ENCODE results near the gene MMP19.

DNA sequence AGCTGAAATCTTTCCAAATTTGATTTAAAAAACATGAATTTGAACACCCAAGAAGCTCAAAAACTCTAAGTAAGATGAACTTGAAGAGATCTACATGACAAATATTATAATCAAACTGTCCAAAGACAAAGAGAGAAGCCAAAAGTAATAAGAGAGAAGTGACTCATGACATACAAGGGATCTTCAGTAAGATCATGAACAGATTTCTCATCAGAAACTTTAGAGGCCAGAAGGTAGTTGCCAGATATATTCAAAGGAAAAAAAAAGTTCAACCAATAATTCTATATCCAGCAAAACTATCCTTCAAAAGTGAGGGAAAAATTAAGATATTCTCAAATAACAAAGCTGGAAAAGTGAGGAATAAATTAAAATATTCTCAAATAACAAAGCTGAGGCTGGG, 35.1 kb upstream of the MMP19 start:
- TF ChIP-seq, protein P1, sequence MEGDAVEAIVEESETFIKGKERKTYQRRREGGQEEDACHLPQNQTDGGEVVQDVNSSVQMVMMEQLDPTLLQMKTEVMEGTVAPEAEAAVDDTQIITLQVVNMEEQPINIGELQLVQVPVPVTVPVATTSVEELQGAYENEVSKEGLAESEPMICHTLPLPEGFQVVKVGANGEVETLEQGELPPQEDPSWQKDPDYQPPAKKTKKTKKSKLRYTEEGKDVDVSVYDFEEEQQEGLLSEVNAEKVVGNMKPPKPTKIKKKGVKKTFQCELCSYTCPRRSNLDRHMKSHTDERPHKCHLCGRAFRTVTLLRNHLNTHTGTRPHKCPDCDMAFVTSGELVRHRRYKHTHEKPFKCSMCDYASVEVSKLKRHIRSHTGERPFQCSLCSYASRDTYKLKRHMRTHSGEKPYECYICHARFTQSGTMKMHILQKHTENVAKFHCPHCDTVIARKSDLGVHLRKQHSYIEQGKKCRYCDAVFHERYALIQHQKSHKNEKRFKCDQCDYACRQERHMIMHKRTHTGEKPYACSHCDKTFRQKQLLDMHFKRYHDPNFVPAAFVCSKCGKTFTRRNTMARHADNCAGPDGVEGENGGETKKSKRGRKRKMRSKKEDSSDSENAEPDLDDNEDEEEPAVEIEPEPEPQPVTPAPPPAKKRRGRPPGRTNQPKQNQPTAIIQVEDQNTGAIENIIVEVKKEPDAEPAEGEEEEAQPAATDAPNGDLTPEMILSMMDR (conservative IDR thresholded peaks at IDR 0.05; ENCODE audit: low read depth, low read length) = no peak
- TF ChIP-seq POLR2A (IDR thresholded peaks at IDR 0.05; ENCODE audit: low read depth, low read length) (no peak), FOS (IDR thresholded peaks at IDR 0.05; ENCODE audit: low read depth, low read length) (no peak), RAD21 (IDR thresholded peaks at IDR 0.05; ENCODE audit: low read length) (no peak), CEBPB (IDR thresholded peaks at IDR 0.05; ENCODE audit: low read depth, low read length) (no peak), RFX5 (IDR thresholded peaks at IDR 0.05; ENCODE audit: low read depth, low read length) (no peak), CHD1 (IDR thresholded peaks at IDR 0.05; ENCODE audit: low read depth, low read length) (no peak), MAFK (IDR thresholded peaks at IDR 0.05; ENCODE audit: low read depth, low read length) (no peak)
- TF ChIP-seq, protein P2, sequence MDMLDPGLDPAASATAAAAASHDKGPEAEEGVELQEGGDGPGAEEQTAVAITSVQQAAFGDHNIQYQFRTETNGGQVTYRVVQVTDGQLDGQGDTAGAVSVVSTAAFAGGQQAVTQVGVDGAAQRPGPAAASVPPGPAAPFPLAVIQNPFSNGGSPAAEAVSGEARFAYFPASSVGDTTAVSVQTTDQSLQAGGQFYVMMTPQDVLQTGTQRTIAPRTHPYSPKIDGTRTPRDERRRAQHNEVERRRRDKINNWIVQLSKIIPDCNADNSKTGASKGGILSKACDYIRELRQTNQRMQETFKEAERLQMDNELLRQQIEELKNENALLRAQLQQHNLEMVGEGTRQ (IDR thresholded peaks at IDR 0.05; ENCODE audit: low read depth, low read length) = no peak
